GM21526 (cell line): Measurements from ENCODE around the gene NOX1.
A peak's percentile ranks its signal among the peaks of the same experiment; 100 is the strongest.

Experiments
- ATAC-seq: cut with Tn5 transposase; IDR thresholded peaks from one replicate; pipeline ENCODE4 v1.9.1; 2021; ENCODE audit warnings: moderate library complexity; ENCODE audit not compliant: unreplicated experiment, low FRiP score

The NOX1 gene

DNA sequence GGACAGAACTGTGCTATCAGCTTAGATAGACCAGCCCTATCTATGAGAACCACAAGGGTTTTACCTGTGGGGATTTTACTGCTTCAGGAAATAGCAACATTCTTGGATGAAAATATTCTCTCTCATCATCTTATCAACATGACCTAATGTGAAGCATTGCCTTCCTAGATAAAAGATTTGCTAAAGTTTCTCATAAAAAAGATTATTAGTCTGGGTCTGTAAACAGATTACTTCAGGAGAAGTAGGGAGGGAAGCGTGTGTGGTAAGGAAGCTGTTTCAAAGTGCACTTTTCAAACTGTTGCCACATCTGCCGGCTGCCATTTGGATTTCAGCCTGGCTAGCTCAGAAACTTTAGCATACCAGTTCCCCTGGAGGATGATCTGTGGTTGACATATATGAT is at the start of gene NOX1:
Gene NOX1, minus strand, starts transcription at position 35 of the 400 bp plus-strand sequence. CDS start 220 bp downstream, outside the sequence.
- no peak for ATAC-seq

DNA sequence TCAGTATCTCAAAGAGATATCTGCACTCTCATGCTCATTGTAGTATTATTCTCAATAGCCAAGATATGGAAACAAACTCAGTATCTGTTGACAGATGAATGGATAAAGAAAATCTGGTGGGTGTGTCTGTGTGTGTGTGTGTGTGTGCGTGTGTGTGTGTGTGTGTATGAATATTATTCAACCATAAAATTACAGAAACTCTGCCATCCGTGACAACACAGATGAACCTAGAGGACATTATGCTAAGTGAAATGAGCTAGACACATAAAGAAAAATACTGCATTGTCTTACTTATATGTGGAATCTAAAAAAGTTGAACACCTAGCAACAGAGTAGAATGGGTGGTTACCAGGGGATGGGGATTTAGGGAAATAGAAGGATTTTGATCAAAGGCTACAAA is 41.4 kb upstream of the NOX1 start:
- no peak for ATAC-seq

DNA sequence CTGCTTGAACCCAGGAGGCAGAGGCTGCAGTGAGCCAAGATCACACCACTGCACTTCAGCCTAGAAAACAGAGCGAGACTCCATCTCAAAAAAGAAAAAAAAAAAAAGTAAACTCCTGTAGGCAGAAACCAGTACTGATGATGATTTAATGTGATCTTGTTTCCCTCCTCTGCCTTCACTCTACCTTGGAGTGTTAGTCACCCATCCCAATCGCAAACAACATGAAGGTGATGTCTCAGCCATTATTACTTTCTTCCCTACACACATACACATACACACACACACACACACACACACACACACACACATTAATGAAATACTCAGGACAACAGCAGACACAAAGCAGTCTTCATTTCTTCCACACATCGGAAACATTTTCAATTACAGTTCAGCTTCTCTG is 39.0 kb upstream of the NOX1 start:
- no peak for ATAC-seq

DNA sequence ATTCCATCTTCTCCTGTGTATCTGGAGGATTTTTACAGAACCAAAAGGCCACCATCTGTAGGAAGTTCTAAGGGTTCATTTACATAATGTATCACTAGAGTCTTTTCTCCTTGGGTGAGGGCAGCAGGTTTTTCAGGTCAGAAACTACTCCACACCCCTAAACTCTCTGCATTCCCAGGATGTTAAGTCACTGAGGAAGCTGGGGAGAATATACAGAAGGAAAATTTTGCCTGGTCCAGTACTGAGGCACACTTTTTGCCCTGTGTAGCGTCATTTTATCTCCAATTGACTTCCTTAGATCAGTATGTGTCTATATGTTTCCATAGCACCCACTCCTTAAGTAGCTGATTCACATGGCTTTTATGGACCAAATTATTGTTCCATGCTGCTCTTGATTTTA is 37.6 kb upstream of the NOX1 start:
- no peak for ATAC-seq

DNA sequence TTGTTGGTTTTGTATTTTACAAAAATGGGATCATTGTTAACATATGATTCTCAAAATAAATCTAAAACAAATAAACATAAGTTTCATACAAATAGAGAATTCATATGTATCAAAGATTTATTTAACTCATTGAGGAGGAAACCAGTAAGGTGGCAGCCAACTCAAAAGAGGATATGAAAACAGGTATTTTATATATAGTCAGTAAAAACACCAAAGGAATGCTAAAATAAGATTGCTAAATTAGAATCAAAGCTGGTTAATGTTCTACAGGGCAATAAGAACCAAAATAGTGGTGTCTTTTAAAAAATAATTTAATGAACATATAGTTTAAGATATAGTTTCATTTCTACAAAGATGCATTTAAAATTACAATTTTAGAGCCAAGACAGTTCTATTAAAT is 31.5 kb upstream of the NOX1 start:
- no peak for ATAC-seq

DNA sequence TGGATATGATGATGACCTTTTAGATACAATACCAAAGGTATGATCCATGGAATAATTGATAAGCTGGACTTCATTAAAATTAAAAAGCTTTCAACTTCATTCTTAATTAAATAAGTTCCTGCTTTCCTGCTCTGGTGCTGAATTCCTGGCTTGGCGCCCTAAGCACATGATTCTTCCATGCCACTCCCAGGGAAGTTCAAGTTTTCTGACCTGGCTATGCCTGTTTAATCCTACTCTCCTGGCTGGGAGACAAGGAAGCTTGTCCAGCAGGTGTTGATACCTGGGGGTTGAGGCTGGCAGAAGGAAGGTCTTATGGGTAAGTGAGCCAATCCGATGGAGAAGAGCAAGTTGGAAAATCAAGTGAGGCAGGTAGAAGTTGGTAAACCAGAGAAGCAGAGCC is 30.3 kb upstream of the NOX1 start:
- ATAC-seq: no peak

DNA sequence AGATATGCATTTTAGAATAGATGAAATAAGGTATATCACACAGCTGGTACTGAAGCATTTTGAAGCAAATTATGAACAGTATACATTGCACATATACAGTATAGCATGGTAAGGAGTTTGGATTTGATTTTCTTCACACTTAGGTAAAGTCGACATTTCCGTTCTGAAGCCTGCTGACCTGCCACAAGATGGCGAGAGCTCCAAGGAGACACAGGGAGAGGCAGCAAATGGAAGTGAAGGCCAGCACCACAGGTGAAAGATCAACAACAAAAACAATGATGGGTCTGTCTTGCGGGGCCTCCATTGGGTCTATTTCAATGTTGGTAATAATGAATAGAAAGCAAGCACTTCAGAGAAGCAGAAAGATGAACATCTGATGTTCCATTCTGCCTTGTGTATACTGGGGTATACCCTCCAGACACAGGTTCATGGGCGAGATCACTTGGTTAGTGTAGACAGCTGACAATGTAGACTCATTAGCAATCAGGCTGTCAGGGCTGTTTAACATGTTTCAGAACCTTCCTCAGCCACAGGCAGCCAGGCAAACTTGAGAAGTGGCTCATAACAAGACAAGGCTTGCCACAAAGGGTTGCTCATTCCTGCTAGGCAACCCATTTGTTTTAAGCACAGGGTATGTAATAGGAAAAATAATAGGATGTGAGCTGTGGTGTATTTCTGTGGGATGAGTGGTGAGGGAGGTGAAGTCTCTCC is 21.4 kb upstream of the NOX1 start:
- ATAC-seq: no peak

DNA sequence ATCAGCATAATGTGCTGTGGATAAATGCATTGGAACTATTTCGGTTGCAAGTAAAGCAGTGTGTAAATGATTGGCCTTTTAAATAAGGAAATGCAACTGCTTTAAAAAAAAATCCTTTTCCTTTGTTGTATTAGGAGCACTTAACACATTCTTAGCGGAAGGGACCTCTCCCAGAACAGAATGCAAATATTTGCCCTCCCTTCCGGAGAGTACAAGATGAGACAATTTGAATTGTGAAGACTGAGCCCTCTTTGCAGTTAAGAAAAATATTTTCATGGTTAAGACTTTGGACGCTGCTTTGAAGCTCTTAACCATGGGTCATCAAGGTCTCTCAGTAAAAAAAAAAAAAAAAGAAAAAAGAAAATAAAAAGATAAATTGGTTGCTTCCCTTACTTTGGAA is 9.5 kb upstream of the NOX1 start:
- ATAC-seq: no peak

DNA sequence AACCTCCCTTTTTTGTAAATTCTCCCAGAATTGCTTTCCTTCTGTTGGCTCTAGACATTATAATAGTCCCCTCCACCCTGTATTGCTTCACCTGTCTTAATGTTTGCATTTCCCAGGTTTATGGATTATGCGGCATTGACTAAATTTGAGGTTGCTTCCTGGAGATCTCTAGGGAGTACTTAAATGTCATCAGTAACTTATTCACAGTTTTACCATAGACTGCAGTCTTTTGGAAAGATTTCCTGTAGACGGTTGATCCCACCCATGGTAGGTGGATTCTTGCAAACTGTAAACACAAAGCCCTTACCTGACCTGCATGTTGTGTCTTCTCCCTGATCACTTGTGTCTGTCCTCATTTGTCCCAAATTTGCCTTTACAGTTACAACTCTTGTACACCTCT is 6.2 kb upstream of the NOX1 start:
- no peak for ATAC-seq

DNA sequence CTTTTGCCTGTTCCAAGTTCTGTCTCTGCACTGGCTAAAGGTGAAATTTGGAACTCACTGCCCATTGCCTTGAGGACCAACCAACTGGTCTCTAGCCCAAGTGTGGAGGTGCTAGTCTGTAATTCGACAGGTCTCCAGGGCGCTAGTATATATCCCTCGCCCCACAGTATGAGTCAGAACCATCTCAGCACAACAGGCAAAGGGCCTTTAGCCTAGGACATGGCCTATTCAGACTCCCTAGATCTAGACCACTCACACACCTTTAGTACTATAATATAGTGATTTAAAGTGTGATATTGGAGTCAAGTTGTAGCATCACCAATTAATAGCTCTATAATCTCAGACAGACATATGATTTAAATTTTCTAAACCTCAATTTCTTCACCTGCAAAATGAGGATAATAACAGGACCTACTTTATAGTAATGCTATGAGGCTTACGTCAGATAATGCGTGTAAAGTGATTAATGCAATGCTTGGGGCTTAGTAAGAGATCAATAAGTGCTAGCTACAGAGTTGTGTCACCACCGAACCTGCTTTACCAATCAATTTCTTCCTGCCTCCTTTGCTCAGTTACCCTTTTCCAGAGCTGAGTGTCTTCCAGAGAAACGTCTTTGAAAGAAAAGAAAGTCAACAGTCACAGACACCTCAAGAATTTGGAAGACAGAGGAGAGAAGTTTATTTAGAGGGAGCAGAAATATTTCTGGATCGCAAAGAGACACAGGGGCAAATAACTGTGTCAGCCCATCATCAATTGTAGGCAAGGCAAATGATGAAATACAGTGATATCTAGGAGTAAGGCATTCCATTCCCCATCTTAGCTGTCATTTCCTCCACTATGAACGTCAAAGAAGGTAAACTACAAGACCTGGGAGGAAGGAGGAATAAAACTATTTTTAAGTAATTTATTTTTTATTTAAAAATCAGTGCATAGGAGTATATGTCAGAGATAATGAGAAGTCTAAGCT is 2.3 kb downstream of the NOX1 start:
- no peak for ATAC-seq

DNA sequence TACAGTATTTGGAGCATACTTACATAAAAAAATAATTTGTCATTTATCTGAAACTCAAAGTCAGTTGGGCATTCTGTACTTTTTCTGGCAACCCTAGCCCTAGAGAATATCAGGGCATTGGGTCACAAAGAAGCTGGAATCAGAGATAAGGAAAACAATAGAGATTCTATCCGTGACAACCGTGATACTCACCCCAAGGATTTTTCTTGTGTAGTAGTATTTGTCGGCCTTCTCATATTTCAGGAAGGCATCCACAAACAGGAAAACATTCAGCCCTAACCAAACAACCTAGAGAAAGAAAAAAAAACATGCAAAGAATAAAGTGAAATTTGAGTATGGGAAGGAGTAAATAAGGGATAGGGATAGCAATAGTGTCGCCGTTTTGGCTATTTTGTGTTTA is 3.6 kb downstream of the NOX1 start:
- no peak for ATAC-seq

DNA sequence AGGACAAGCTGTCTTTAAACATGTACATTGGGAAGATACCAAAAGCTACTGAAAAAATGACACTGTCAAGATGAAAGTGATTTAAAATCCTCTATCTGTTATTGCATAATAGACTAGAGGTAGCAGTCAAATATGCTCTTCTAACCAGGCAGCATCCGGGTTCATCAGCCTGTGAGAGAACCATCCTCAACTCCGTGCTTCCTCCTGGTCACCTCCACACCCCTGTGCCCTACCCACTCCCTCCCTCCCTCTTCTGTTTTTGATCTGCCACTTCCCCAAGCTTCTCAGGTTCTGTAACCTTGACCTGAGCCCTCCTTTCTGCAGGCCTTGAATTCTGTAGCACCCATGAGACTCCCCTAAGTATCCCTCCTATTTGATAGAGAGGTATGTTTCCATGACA is 5.9 kb downstream of the NOX1 start:
- ATAC-seq: no peak

DNA sequence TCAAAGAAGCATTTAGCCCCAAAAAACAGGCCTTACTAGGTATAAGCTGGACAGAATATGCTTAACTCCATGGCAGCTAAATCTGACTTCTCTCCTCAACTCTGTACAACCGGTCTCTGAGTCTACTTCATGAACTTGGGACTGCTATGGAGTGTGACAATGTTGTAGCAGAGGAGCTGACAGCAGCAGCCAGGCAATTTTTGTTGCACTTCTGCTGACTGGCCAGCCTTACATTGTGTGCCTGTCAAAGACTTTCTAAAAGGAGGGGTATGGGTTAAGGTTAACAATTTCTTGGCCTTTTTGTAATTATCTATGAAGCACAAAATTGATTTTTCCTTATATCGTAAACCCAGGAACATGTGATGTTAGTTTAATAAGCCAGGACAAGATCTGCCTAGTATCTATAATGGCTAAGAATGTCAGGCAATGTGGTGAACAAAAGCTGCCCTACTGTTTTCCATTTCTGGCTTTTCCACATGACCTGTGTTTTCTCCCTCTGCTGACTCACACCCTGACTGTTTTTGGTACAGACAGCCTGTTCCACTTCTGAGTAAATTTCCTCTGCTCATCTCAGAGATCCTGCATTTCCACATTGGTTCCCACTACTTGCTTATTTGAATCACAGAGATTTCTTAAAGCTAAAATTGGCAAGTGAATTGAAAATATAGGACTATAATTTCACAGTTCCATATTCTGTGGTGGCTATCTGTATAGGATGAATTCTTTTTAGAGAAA is 9.3 kb downstream of the NOX1 start:
- ATAC-seq: no peak

DNA sequence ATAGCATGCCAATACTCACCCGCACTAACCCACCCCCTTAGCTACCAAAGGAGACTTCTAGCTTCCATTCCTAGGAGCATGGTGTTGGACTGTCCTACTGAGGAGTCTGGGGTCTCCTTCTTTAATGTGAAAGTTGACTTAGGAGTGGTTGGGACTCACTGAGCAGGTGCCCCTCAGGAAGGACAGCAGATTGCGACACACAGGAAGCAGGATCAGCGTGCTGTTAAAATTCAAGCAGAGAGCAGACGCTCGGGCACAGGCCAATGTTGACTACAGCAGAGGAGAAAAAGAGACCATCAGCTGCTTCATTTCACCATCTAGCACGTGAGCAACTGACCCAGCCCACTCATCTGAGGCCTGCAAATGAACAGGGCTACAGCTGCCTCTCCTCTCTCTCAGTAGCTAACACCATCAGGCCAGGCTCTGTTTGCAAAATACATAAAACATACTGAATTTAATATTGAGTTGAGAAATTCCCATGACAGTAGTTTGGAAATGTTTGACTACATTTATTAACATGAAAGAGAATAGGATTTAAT is 10.8 kb downstream of the NOX1 start:
- ATAC-seq: no peak

DNA sequence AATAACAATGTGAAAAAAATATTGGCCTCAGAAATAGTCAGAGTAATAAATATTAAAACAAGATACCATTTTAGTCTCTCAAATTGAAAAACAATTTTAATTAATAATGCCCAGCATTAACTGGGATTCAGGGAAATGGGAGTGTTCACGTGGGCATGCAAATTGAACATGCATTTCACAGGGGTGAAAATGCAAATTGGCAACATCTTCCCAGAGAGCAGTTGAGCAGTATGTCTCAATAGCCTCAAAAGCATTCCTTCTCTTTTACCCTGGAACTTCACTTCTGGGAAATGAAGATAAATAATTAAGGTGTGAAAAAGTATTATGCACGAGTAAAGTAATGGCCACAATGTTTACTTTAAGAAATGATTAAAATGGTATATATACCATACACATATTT is 21.3 kb downstream of the NOX1 start:
- ATAC-seq: no peak

DNA sequence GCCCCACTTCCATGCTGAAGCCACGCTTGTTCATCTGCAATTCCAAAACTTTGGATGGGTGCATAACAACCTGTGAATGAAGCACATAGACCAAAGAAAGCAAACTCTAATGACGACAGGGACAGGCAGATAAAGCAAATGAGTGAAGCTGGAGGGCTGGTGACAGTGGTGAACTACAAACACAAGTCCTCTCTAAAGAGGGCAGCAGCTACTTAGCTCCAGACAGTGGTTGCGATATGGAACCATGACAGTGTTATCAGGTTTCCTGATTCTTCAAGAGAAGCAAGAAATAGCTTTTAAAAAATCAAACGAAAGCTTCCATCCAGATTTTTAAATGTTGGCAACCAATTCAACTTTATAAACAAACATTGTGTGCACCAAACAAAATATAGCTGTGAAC is 23.8 kb downstream of the NOX1 start:
- ATAC-seq: no peak

DNA sequence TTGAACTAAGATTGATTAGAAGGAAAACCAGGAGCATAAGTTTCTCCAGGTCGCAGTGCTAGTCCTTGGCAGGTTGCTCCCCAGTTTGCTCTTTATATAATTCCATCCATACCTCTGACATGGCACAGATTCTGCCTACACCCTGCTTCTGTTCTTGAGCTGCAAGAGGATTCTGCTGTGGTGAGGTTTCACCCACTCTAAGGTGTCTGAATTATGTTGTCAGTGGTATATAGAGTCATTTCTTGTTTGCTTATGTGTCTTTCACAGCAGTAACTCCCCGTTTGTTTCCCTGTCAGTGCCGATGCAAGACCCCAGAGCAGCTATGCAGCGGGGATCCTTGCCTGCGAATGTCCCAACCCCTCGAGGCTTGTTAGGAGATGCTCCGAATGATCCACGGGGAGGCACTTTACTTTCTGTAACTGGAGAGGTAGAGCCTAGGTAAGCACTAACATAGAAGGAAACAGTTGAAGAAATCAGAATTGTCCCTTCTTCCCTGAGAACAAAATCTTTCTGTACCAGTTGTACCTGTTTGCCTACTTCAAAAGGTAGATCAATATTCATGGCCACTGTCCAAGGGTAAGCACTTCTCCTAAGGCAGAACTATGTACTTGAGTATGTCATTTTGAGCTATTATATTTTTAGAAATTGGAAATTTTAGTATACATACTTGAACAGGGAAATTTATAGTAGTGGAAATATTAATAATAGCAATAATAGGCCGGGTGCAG is 42.8 kb downstream of the NOX1 start:
- no peak for ATAC-seq

DNA sequence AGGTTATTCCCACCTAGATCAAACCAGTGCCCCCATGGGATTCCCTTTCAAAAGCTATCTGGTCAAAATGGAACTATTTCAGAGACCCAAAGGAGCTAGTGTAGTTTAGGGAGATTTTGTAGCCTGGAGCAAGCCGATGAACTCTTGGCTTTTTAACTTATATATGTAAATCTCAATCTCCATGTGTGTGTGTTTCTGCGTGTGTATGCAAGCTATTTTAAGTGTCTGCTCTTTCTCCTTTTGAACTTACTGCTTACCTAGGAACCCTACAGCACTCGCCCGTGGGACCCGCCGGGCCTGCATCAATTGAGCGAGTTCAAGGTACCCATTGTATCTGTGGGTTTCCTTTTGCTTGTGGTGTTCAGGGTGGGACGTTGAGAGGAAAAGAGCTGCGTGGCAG is 43.6 kb downstream of the NOX1 start:
- ATAC-seq: peak; percentile 25

DNA sequence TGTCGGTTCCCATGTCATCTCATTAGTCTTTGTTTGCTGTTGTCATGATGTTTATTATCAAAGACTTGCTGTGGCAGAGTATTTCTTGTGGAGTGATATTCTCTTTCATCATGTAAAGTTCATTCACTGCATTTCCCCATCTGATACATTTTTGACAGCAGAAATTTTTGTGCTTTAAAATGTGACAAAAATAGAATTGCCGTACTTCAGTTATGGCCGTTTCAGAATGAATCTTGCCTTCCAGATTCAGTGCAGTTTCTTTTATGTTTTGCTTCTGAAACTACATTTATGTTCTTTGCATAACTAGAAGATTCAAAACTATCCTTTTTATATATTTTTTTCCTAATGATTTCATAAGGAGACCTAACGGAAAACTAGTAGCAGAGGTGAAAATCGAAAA is 44.0 kb downstream of the NOX1 start:
- peak; percentile 14 for ATAC-seq

DNA sequence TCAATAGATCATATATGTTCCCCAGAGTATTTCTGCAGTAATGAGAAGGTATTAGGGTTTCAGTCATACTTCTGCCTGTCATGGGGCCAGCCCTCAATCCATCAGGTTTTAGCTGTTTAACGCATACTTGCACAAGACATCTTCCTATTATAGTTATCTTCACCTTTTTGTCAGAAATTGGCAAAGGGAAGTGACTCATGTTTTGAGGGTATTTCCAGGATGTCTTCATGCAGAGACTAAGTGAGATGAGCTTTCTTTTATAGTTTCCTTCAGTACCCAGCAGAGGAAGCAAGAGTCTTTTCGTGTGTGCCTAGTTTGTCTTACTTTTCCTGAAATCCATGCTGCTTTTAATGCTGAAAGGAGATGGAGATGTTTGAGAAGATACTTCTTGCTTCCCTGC is 44.4 kb downstream of the NOX1 start:
- peak; percentile 76 for ATAC-seq
